GM13976 (cell line): Measurements from ENCODE around the gene RNF123.
"Not testable (repeated sequence)": the region's sequence is repeated elsewhere in the genome, so short reads cannot be mapped to it uniquely, and the experiment has no call there.

ENCODE experiments used
- DNase-seq: peaks from one replicate; pipeline ENCODE4 v3.0.0; 2012; ENCODE audit warnings: low spot score
- CTCF ChIP-seq: IDR thresholded peaks from 2 replicates; pipeline ENCODE4 v1.5.1; 2012; ENCODE audit warnings: borderline replicate concordance, mild to moderate bottlenecking; ENCODE audit not compliant: insufficient read depth; ENCODE audit errors: extremely low read depth, missing control alignments, control extremely low read depth
- in situ Hi-C: fragments of 300-500 bp; cut with MboI; formaldehyde crosslinking; loops from one replicate; pipeline ENCODE4 v1.12.0; 2022; ENCODE audit warnings: low sequenced_read_pairs, mixed read lengths, inconsistent platforms; ENCODE audit not compliant: unreplicated experiment

Gene RNF123

GRCh38 chr3:49689908-49690624 lies 709 bp downstream of the RNF123 start:
- DNase-seq, in situ Hi-C loops: not testable (repeated sequence)

GRCh38 chr3:49690856-49691255 lies 1.5 kb downstream of the RNF123 start:
- in situ Hi-C loops, DNase-seq: not testable (repeated sequence)

GRCh38 chr3:49691481-49691880 lies 2.1 kb downstream of the RNF123 start:
- DNase-seq, in situ Hi-C loops: not testable (repeated sequence)

GRCh38 chr3:49694409-49695070 lies 5.2 kb downstream of the RNF123 start:
- DNase-seq, in situ Hi-C loops: not testable (repeated sequence)

- in situ Hi-C loops: not testable (repeated sequence)
Observed at GRCh38 chr3:49695350-49696015, 6.1 kb downstream of the RNF123 start.

GRCh38 chr3:49699281-49699979 lies 10.1 kb downstream of the RNF123 start:
- no peak for DNase-seq
- in situ Hi-C loops: no loop called here
- TF ChIP-seq CTCF: no peak

More at GRCh38 chr3:49695350-49696015, 6.1 kb downstream of the RNF123 start:
- not testable (repeated sequence) for DNase-seq

GRCh38 chr3:49700014-49700413 lies 10.7 kb downstream of the RNF123 start:
- no peak for TF ChIP-seq CTCF
- in situ Hi-C loops: no loop called here
- DNase-seq: no peak

- in situ Hi-C loops: no loop called here
Observed at GRCh38 chr3:49700453-49701128, 11.2 kb downstream of the RNF123 start.

More at GRCh38 chr3:49700453-49701128, 11.2 kb downstream of the RNF123 start:
- TF ChIP-seq CTCF: no peak
- no peak for DNase-seq
